ENCODE results near the gene ZMPSTE24.
"Not testable (repeated sequence)": the region's sequence is repeated elsewhere in the genome, so short reads cannot be mapped to it uniquely, and the experiment has no call there.

Gene ZMPSTE24

DNA sequence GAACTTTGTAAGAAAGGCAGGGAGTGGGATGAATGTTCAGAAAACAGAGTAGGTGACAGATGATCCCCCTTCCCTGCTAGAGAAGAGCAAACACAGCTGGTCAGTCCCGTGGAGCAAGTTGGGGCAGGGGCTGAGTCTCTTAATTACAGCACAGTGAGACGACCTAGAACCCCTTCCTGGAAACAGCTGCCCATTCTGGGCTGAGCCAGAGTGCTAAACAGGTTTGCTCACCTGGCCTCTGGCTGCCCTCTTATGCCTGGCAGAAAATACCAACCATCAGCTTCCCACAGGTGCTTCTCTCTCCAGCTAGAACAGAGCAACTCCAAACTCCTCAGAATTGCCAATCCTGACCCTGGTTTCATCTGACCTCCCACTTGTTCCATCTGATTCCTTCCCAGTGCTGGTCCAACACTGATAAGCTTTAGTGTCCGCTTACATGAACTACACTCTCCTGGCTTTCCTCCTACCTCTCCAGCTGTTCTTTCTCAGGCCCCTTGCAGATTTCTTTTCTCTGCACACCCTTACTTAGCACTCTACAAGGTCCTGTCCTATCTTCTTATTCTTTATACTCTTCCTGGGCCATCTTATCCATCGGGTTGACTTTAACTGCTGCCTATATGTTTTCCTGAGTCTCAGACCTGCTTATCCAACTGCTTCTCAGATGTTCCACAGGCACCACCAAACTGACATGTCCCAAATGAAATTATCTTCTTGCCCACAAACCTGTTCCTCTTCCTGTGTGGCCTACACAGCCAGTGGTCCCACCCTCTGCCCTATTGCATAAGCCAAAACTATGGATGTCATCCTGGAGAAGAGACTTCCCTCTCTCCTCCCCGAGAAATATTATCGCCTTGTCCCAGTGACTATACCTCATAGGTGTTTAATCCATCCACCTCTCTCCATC is 81.6 kb downstream of the ZMPSTE24 start:
- TF ChIP-seq, protein P1, sequence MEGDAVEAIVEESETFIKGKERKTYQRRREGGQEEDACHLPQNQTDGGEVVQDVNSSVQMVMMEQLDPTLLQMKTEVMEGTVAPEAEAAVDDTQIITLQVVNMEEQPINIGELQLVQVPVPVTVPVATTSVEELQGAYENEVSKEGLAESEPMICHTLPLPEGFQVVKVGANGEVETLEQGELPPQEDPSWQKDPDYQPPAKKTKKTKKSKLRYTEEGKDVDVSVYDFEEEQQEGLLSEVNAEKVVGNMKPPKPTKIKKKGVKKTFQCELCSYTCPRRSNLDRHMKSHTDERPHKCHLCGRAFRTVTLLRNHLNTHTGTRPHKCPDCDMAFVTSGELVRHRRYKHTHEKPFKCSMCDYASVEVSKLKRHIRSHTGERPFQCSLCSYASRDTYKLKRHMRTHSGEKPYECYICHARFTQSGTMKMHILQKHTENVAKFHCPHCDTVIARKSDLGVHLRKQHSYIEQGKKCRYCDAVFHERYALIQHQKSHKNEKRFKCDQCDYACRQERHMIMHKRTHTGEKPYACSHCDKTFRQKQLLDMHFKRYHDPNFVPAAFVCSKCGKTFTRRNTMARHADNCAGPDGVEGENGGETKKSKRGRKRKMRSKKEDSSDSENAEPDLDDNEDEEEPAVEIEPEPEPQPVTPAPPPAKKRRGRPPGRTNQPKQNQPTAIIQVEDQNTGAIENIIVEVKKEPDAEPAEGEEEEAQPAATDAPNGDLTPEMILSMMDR (IDR thresholded peaks at IDR 0.05; ENCODE audit: unreplicated experiment in 3 of 3), result no peak
- Mint-ChIP-seq H3K4me3 (no peak overlapping the region), H3K4me1 (no peaks in the 10 kb centered on the region), H3K27me3 (ENCODE audit: low read depth) (peaks cover 35% of the 10 kb centered on the region), H3K36me3 (ENCODE audit: low read depth) (no peaks in the 10 kb centered on the region), H3K9me3 (peaks cover 7% of the 10 kb centered on the region), H3K27ac (no peak overlapping the region)

DNA sequence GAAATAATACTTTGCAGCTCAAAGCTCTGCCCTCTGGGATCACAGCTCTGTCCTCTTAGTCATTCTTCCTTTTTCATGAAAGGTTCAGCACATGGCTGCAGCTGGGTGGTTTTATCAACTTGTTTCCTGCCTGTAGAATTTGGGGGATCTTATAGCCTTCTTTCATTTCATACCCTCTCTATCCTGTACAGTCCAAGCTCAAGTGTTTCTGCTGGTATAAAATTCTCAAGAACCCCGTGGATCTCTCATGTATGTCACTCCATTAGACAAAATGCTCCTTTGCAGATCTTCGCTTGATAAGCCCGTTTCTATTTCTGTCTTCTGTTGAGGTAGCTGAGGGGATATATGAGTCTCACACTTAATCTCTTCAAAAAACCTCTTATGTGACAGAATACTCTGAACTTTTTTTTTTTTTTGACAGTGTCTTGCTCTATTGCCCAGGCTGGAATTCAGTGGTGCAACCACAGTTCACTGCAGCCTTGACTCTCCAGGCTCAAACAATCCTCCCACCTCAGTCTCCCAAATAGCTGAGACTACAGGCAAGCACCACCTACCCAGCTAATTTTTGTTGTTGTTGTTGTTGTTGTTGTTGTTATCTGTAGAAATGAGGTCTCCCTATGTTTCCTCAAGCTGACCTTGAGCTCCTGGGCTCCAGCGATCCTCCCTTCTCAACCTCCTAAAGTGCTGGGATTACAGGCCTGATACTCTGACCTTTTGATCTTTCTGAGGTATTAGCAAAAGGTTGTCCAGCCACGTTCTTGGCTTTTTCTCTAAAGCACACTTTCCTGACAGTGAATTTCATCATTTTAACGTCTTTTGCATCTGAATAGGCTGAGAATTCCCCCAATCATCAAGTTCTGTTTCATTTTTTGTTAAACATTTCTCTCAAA is 83.7 kb downstream of the ZMPSTE24 start:
- TF ChIP-seq, protein P1 (IDR thresholded peaks at IDR 0.05; ENCODE audit: unreplicated experiment in 3 of 3), result no peak
- Mint-ChIP-seq H3K4me1 (no peaks in the 10 kb centered on the region), H3K36me3 (ENCODE audit: low read depth) (no peaks in the 10 kb centered on the region), H3K27me3 (ENCODE audit: low read depth) (peaks cover 34% of the 10 kb centered on the region), H3K27ac (no peak overlapping the region), H3K9me3 (peaks cover 5% of the 10 kb centered on the region), H3K4me3 (no peak overlapping the region)

DNA sequence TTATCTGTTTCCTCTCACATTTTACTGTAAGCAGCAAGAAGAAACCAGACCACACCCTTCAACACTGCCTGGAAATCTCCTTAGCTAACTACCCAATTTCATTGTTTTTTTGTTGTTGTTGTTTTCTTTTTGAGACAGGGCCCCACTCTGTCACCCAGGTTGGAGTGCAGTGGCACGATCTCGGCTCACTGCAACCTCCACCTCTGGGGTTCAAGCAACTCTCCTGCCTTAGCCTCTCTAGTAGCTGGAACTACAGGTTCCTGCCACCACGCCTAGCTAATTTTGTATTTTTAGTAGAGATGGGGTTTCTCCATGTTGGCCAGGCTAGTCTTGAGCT is 84.3 kb downstream of the ZMPSTE24 start:
- not testable (repeated sequence) for H3K36me3 Mint-ChIP-seq (ENCODE audit: low read depth); H3K9me3 Mint-ChIP-seq; H3K27ac Mint-ChIP-seq; H3K4me3 Mint-ChIP-seq; H3K4me1 Mint-ChIP-seq
- H3K27me3 Mint-ChIP-seq (ENCODE audit: low read depth), result peaks cover 29% of the 10 kb centered on the region
